IPS DF 4.7 (cell line): Measurements from ENCODE around the gene AFP.

Source experiments
- DNase-seq: peaks from one replicate; pipeline ENCODE4 v3.0.0-alpha.2; 2013; ENCODE audit warnings: low spot score; ENCODE audit errors: extremely low read depth

Gene AFP

GRCh38 chr4:73458184-73459047 is 22.4 kb downstream of the AFP start:
- DNase-seq: no peak

GRCh38 chr4:73459048-73459421 is 23.0 kb downstream of the AFP start:
- DNase-seq: no peak

- DNase-seq: no peak
Measured at GRCh38 chr4:73460913-73461522, 25.0 kb downstream of the AFP start.

GRCh38 chr4:73468170-73468569 is 32.1 kb downstream of the AFP start:
- no peak for DNase-seq

- no peak for DNase-seq
Measured at GRCh38 chr4:73470728-73471127, 34.7 kb downstream of the AFP start.

GRCh38 chr4:73477176-73477575 is 41.2 kb downstream of the AFP start:
- DNase-seq: no peak

GRCh38 chr4:73479323-73479722 is 43.3 kb downstream of the AFP start:
- DNase-seq: no peak

GRCh38 chr4:73481358-73481757 is 45.3 kb downstream of the AFP start, which contains the start of gene AFM:
Gene AFM (plus strand): TSS chr4:73481745. CDS start chr4:73481776, 31 bp downstream.
- DNase-seq: no peak

GRCh38 chr4:73485085-73485484 is 49.1 kb downstream of the AFP start:
- DNase-seq: no peak

GRCh38 chr4:73485596-73485995 is 49.6 kb downstream of the AFP start:
- no peak for DNase-seq

GRCh38 chr4:73486497-73486896 is 50.5 kb downstream of the AFP start:
- no peak for DNase-seq

- DNase-seq: no peak
Measured at GRCh38 chr4:73487233-73487632, 51.2 kb downstream of the AFP start.

- DNase-seq: no peak
Measured at GRCh38 chr4:73499996-73500765, 64.2 kb downstream of the AFP start.

GRCh38 chr4:73501664-73502265 is 65.7 kb downstream of the AFP start:
- DNase-seq: no peak

- DNase-seq: no peak
Measured at GRCh38 chr4:73505567-73505966, 69.5 kb downstream of the AFP start.
